SU-DHL-6 (cell line): Measurements from ENCODE around the gene USP46.

Experiments
- H2AFZ ChIP-seq: fragments of 200-600 bp; sonication (generic); 2 replicates; pipeline ENCODE4 v1.6.1; 2014; ENCODE audit warnings: low read depth, mild to moderate bottlenecking, moderate library complexity, mixed read lengths, antibody characterized with exemption, low read length; ENCODE audit not compliant: severe bottlenecking
- H3F3A ChIP-seq: fragments of 200-600 bp; shearing (Covaris generic); 2 replicates; pipeline ENCODE4 v1.6.0; 2016; ENCODE audit warnings: antibody characterized with exemption, mild to moderate bottlenecking; ENCODE audit not compliant: insufficient read depth
- H3K27ac ChIP-seq: fragments of 200-600 bp; sonication (generic); 2 replicates; pipeline ENCODE4 v1.5.1; 2016; ENCODE audit warnings: low read depth, mild to moderate bottlenecking, low read length, moderate library complexity, mixed read lengths
- H3K27me3 ChIP-seq: fragments of 200-600 bp; sonication (generic), shearing (Covaris generic); 2 replicates; pipeline ENCODE4 v1.6.0; 2014; ENCODE audit warnings: mild to moderate bottlenecking, low read length
- H3K36me3 ChIP-seq: fragments of 200-600 bp; sonication (generic); 2 replicates; pipeline ENCODE4 v1.6.1; 2014; ENCODE audit warnings: mild to moderate bottlenecking, low read length, mixed read lengths
- H3K4me2 ChIP-seq: fragments of 300-600, 200-600 bp; shearing (Covaris generic), sonication (generic); 2 replicates; pipeline ENCODE4 v1.6.0; 2014; ENCODE audit warnings: low read length, low read depth, mild to moderate bottlenecking; ENCODE audit not compliant: poor library complexity, severe bottlenecking
- H3K4me3 ChIP-seq: fragments of 200-600 bp; sonication (generic); 2 replicates; pipeline ENCODE4 v1.5.1; 2014; ENCODE audit warnings: antibody characterized with exemption, low read length, mild to moderate bottlenecking, mixed read lengths; ENCODE audit not compliant: insufficient read depth, poor library complexity, severe bottlenecking
- H3K79me2 ChIP-seq: fragments of 200-600 bp; sonication (generic); 2 replicates; pipeline ENCODE4 v1.6.1; 2014; ENCODE audit warnings: mild to moderate bottlenecking, low read length, moderate library complexity; ENCODE audit not compliant: insufficient read depth
- H3K9ac ChIP-seq: fragments of 200-600 bp; sonication (generic); 2 replicates; pipeline ENCODE4 v1.7.0; 2014; ENCODE audit warnings: mild to moderate bottlenecking, low read length
- H3K9me2 ChIP-seq: fragments of 200-600 bp; sonication (generic); replicated peaks from 2 replicates; pipeline ENCODE4 v1.6.1; 2014; ENCODE audit warnings: low read length; ENCODE audit not compliant: insufficient read depth
- H3K9me3 ChIP-seq: fragments of 200-600 bp; sonication (generic); 2 replicates; pipeline ENCODE4 v1.6.1; 2014; ENCODE audit warnings: low read length, mixed read lengths; ENCODE audit not compliant: insufficient read depth
- H4K20me1 ChIP-seq: fragments of 200-600 bp; sonication (generic); 2 replicates; pipeline ENCODE4 v1.6.1; 2014; ENCODE audit warnings: low read depth, mild to moderate bottlenecking, antibody characterized with exemption, low read length, moderate library complexity, mixed read lengths
- EZH2phosphoT487 ChIP-seq: fragments of 200-600 bp; sonication (generic), shearing (Covaris generic); conservative IDR thresholded peaks from 2 replicates; pipeline ENCODE4 v1.6.1; 2018; ENCODE audit warnings: mild to moderate bottlenecking, antibody characterized with exemption, low read length, moderate library complexity, mixed read lengths
- TF ChIP-seq, protein P1 (sequence below): fragments of 200-600 bp; sonication (generic); IDR thresholded peaks from one replicate; pipeline ENCODE4 v1.5.1; 2017; ENCODE audit warnings: antibody characterized with exemption, mild to moderate bottlenecking, low read length, moderate library complexity; ENCODE audit not compliant: insufficient read depth, poor library complexity, severe bottlenecking

Gene USP46

DNA sequence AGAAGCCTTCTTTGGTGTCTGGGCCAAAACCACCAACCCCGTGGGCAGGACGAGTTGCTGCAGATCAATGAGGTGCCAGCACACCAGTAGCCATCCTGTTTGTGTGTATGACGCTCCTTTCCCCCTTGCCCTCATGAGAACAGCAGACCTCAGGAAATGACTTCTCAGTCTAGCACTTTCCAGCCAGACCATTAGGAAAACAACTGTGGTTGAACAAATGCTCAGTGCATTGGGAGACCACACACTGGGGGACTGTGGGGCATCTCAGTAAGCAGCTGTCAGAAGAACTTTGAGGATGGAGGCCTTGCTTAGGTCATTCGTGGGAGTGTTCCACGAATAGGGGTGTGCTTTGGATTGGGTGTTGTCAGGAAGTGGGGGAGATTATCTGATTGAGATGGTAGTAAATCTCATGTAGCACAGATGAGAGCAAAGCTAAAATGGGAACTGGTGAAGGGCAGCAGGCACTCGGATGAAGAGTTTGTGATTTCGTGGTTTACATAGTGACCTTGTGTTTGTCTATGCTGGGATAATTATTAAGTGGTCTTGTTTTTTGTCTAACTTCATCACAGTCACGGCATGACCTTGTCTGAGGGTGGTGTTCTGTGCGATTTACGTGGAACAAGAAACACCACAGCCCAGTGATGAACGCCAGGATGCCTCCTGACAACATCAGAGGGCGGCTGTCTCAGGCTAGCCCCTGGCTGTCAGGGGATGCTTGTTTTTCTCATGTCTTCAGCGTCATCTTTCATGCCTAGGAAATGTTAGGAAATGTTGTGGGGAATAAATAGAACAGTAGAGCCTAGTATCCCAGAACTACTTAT is 70.1 kb downstream of the USP46 start:
- no peak overlapping the region for H3K27ac ChIP-seq
- no peak overlapping the region for H3K9ac ChIP-seq
- H3K36me3 ChIP-seq = no peaks in the 10 kb centered on the region
- no peaks in the 10 kb centered on the region for H4K20me1 ChIP-seq
- H3K9me3 ChIP-seq = no peaks in the 10 kb centered on the region
- no peak overlapping the region for H3K4me3 ChIP-seq
- H3F3A ChIP-seq = no peaks in the 10 kb centered on the region
- H3K27me3 ChIP-seq = no peaks in the 10 kb centered on the region
- TF ChIP-seq, protein P1, sequence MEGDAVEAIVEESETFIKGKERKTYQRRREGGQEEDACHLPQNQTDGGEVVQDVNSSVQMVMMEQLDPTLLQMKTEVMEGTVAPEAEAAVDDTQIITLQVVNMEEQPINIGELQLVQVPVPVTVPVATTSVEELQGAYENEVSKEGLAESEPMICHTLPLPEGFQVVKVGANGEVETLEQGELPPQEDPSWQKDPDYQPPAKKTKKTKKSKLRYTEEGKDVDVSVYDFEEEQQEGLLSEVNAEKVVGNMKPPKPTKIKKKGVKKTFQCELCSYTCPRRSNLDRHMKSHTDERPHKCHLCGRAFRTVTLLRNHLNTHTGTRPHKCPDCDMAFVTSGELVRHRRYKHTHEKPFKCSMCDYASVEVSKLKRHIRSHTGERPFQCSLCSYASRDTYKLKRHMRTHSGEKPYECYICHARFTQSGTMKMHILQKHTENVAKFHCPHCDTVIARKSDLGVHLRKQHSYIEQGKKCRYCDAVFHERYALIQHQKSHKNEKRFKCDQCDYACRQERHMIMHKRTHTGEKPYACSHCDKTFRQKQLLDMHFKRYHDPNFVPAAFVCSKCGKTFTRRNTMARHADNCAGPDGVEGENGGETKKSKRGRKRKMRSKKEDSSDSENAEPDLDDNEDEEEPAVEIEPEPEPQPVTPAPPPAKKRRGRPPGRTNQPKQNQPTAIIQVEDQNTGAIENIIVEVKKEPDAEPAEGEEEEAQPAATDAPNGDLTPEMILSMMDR = no peak
- TF ChIP-seq EZH2phosphoT487 = no peak
- no peak overlapping the region for H3K4me2 ChIP-seq
- no peak overlapping the region for H2AFZ ChIP-seq
- no peaks in the 10 kb centered on the region for H3K79me2 ChIP-seq
- H3K9me2 ChIP-seq = no peaks in the 10 kb centered on the region

DNA sequence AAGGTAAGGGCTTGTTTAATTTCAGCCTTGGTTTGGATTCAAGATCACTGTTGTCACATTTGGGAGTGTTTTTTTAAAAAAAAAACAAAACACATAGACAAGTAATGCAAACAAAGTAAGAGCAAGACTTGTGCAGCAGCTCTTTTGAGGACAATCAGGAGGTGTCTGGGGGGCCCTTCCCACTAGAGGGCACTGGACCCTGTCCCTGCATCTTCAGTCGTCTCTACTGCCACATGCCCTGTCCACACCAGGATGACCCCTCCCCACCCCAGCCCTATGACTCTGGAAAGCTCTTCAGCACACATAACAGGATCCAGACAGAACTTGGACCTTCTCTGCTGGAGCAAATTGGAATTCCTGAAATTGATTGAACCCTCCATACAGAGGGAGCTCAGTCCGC is 71.0 kb downstream of the USP46 start:
- H3K9me3 ChIP-seq = no peaks in the 10 kb centered on the region
- no peak overlapping the region for H3K4me2 ChIP-seq
- H3K4me3 ChIP-seq = no peak overlapping the region
- H3K79me2 ChIP-seq = no peaks in the 10 kb centered on the region
- no peaks in the 10 kb centered on the region for H3K27me3 ChIP-seq
- no peaks in the 10 kb centered on the region for H3K36me3 ChIP-seq
- no peak for TF ChIP-seq EZH2phosphoT487
- TF ChIP-seq, protein P1 = no peak
- H3K9me2 ChIP-seq = no peaks in the 10 kb centered on the region
- no peaks in the 10 kb centered on the region for H3F3A ChIP-seq
- no peak overlapping the region for H2AFZ ChIP-seq
- no peak overlapping the region for H3K9ac ChIP-seq
- no peak overlapping the region for H3K27ac ChIP-seq
- H4K20me1 ChIP-seq = no peaks in the 10 kb centered on the region

DNA sequence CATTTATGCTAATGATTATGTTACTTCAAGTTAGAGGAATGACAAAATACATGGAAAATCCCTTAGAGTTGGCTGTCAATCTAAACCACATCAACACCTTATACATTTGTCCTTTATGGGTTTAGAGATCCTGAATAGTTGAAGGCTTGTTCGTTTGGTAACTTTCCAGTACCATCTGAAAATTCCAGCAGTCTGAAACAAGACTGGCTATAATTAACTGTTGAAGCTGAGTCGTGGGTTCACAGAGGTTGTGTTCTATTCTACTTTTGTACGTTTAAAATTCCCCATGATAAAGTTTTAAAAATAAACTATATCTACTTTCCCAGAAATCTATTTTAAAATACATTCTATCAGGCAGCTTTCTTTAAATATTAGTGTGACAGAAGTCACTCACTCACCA is 73.0 kb downstream of the USP46 start:
- H3K9ac ChIP-seq = no peak overlapping the region
- no peak overlapping the region for H2AFZ ChIP-seq
- no peaks in the 10 kb centered on the region for H3K79me2 ChIP-seq
- H3K27ac ChIP-seq = no peak overlapping the region
- no peaks in the 10 kb centered on the region for H4K20me1 ChIP-seq
- no peaks in the 10 kb centered on the region for H3K9me3 ChIP-seq
- TF ChIP-seq, protein P1 = no peak
- no peak for TF ChIP-seq EZH2phosphoT487
- no peak overlapping the region for H3K4me2 ChIP-seq
- no peaks in the 10 kb centered on the region for H3K9me2 ChIP-seq
- no peaks in the 10 kb centered on the region for H3K36me3 ChIP-seq
- H3K4me3 ChIP-seq = no peak overlapping the region
- H3K27me3 ChIP-seq = no peaks in the 10 kb centered on the region
- no peaks in the 10 kb centered on the region for H3F3A ChIP-seq
